ENCODE results near the gene MCTP1. TPM values are rescaled to one million over a fixed set of nuclear protein-coding genes. Genes with fewer than 3 reads are reported as not detected.

MCTP1 gene
- total RNA-seq, 1 experiment from 2014 or later, result 2.5 TPM

GRCh38 chr5:95194856-95195255, 90.0 kb downstream of the MCTP1 start:
- Histone ChIP-seq H3K27me3 (ENCODE audit: insufficient read depth, low read length) (no peaks in the 10 kb centered on the region), H2BK5ac (ENCODE audit: insufficient read length, low read length) (no peak overlapping the region), H3K14ac (ENCODE audit: insufficient read depth, low read length) (no peak overlapping the region), H4K20me1 (ENCODE audit: control insufficient read depth, insufficient read depth, insufficient read length) (no peaks in the 10 kb centered on the region), H3K27ac (ENCODE audit: insufficient read length, low read depth, low read length) (no peak overlapping the region), H3K4ac (ENCODE audit: low read depth, low read length) (no peak overlapping the region), H2BK12ac (ENCODE audit: insufficient read length, low read depth, low read length) (no peak overlapping the region), H3K4me1 (ENCODE audit: insufficient read depth, low read length) (no peaks in the 10 kb centered on the region), H3K23me2 (ENCODE audit: insufficient read length, low read depth, low read length, poor library complexity, severe bottlenecking) (no peaks in the 10 kb centered on the region), H3K23ac (ENCODE audit: insufficient read length, low read depth, low read length) (no peak overlapping the region), H3K79me1 (ENCODE audit: insufficient read depth, low read depth, low read length, poor library complexity, severe bottlenecking) (no peaks in the 10 kb centered on the region), H4K5ac (ENCODE audit: insufficient read length, low read depth, low read length) (no peak overlapping the region), H3K4me2 (ENCODE audit: insufficient read depth, insufficient read length, low read length) (no peak overlapping the region), H3T11ph (ENCODE audit: low read length) (no peak overlapping the region), H2BK15ac (ENCODE audit: low read depth, low read length) (no peak overlapping the region), H3K18ac (ENCODE audit: insufficient read length, low read depth, low read length) (no peak overlapping the region), H2BK120ac (ENCODE audit: low read depth, low read length, poor library complexity, severe bottlenecking) (no peak overlapping the region), H3K9me3 (ENCODE audit: control insufficient read depth, low read depth, low read length) (no peaks in the 10 kb centered on the region), H2AK5ac (ENCODE audit: insufficient read length, low read length) (no peak overlapping the region), H3K79me2 (ENCODE audit: insufficient read depth, low read length) (no peaks in the 10 kb centered on the region), H4K8ac (replicated peaks; ENCODE audit: insufficient read length, low read depth, low read length) (no peak overlapping the region), H2BK20ac (ENCODE audit: low read depth, low read length, poor library complexity, severe bottlenecking) (no peak overlapping the region), H3K56ac (ENCODE audit: insufficient read length, low read depth, low read length) (no peak overlapping the region), H4K91ac (ENCODE audit: insufficient read length, low read depth, low read length) (no peak overlapping the region), H2AFZ (ENCODE audit: low read length) (no peak overlapping the region), H3K9ac (ENCODE audit: extremely low read depth, insufficient read length, low read length) (no peak overlapping the region)
- WGBS (ENCODE audit: extremely low coverage, insufficient read length, low lambda C conversion rate), result no CpG with 5 or more reads among the region's 4 CpGs
- H3K4me1 Mint-ChIP-seq, result peaks cover 8 to 10% of the 10 kb centered on the region in 2 experiments
- H3K9me3 Mint-ChIP-seq, result no peaks in the 10 kb centered on the region
- no peak overlapping the region for H3K4me3 Mint-ChIP-seq
- TF ChIP-seq, protein P1, sequence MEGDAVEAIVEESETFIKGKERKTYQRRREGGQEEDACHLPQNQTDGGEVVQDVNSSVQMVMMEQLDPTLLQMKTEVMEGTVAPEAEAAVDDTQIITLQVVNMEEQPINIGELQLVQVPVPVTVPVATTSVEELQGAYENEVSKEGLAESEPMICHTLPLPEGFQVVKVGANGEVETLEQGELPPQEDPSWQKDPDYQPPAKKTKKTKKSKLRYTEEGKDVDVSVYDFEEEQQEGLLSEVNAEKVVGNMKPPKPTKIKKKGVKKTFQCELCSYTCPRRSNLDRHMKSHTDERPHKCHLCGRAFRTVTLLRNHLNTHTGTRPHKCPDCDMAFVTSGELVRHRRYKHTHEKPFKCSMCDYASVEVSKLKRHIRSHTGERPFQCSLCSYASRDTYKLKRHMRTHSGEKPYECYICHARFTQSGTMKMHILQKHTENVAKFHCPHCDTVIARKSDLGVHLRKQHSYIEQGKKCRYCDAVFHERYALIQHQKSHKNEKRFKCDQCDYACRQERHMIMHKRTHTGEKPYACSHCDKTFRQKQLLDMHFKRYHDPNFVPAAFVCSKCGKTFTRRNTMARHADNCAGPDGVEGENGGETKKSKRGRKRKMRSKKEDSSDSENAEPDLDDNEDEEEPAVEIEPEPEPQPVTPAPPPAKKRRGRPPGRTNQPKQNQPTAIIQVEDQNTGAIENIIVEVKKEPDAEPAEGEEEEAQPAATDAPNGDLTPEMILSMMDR (conservative IDR thresholded peaks at IDR 0.05), result no peak
- DNase-seq, result no peak
- no peaks in the 10 kb centered on the region for H3K36me3 Mint-ChIP-seq (ENCODE audit: insufficient read depth in 1 of 3, low read depth in 3 of 3)
- no peak overlapping the region for H3K27ac Mint-ChIP-seq
- H3K27me3 Mint-ChIP-seq (ENCODE audit: low read depth), result no peaks in the 10 kb centered on the region

Measured in H9 (cell line).